SIG-M5 (cell line): ENCODE data around the gene KERA.

ENCODE experiments used
- DNase-seq: peaks from one replicate; lab custom pipeline; 2025; lab: John Stamatoyannopoulos, UW

Gene KERA

DNA sequence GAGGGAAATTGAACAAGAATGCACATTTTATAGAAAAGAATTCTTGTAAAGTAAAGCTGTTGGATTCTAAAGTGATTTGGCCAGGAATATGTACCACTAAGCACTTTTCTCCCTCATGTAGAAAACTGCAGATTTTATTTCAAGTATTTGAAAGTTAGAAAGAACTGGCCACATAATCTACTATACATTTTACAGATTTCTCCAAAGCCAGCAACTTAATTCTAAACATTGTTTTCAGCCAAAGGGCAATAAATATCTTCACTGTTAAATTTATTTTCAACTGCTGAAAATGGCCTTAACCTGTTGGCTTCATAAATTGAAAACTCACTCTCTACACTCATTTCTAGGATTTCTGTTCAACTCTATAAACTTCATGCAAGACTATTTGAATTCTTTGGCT, 15.6 kb upstream of the KERA start:
- no peak for DNase-seq

DNA sequence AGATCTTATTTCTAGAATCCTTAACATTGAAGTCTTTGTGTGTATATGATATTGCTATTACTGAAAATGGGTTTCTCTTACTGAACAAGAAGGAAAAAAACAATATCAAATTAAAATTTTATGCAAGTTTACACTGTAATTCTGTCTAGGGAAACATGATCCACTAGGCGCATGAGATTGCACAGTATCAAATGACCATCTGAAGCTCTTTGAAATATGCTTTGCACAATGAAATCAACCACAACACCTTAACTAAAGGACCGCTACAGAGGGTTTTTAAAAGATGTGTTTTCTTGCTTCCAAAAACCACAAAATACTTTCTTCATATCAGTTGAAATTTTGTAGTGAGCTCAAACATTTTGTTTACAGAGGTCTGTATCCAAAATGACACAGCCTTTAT, 15.1 kb upstream of the KERA start:
- DNase-seq = no peak

DNA sequence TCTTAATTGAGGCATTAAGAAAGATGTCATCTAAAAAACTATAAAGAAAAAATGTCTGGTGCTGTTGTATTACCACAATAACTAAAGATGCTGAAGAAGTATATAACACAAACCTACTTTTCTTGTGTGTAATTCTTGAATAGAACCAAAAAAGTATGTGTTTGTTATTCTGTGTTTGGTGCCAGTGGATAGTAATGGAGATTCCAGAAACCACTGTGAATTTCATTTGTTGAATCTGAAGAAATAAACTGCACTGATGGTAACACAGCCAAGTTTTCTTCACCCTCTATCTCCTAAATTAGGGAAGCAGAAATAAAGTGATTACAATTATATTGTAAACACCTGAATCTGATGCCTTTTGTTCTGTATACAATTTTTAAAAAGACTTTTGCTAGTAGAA, 13.1 kb upstream of the KERA start:
- DNase-seq = no peak

DNA sequence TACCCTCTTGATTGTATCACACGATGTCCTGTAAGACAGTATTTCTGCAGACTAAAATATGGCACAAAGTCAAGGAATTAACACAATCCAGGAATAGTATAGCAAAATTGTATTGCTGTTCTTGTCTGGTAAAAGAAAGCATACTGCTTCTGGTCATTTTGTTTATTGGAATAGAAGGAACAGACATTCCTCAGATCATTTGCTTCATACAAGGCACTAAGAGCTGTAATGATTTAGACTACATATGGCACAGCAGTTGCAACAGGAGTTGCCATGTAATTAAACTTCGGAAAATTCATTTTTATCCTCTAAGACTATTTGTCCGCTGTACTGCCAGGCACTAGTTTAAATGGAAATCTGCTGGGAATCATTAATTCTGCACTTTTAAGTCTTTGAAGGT, 7.6 kb upstream of the KERA start:
- DNase-seq = no peak

DNA sequence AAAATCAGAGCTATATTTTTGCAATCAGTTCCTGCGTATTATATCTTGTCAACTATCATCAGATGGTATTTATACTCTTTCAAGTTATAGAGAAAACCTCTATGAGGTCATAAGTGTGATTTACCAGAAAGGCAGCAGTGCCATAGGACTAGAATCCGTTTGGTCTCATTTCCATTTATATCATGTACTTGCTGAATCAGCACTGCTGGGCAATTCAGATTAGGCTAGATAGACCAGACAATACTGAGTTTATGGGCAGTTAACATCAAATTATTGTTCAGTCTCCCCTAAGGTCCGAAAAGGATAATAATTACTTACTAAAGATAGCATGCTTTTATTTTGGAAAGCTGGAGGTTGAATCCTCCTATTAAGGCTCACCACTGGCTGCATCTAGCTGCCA, 6.8 kb upstream of the KERA start:
- no peak for DNase-seq

DNA sequence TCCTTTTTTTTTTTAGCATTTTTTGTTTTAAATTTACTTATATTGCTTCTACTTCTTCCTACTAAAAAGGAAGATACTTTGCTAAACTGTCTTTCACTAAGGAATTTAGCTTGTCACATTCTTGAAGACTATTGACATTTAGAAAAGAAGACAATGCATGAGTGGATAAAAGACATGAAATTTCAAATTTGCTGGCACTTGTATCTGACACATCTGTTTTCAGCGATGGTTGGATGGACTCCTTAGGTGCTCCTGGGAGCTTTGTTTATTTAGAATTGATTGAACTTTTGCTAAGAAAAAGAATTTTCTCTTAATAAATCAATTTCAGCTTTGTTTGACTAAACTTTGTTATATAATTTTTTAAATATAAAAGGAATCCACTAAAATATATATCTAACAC, 3.3 kb upstream of the KERA start:
- no peak for DNase-seq

DNA sequence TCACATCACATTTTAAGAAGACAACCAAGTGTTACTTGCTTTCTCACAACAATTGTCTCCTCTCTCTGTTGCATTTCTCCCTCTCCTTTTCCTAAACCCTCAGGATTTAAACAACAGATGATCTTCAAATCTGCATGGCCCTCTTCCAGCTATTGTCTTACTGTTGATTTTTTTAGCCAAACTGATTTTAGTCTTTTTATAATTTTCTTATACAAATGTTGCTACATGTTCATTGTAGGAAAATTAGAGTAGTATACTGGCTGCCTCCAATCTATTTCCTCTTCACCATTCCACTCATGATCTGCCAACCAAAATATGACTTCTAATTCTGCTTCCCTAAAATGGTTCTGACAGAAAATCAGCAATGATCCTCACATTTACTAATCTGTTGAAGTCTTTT, 1.4 kb upstream of the KERA start:
- no peak for DNase-seq

DNA sequence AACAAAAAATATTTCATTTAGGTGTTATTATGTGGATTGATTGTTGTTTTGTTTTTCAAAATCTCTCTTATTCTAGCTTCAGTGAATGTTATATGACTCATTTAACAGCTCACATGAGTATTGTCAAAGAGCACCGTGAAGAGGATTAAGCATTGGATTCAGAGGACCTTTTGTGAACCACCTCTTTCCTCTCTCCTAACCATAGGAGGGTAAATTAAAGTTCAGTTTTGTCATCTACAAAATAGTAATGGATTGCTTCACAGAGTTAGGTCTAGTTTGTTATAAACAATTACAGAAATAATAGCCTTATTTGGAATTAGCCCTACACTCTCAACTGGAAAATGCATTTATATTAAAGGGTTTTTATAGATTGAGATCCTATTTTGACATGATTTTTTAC, 962 bp upstream of the KERA start:
- DNase-seq = no peak

DNA sequence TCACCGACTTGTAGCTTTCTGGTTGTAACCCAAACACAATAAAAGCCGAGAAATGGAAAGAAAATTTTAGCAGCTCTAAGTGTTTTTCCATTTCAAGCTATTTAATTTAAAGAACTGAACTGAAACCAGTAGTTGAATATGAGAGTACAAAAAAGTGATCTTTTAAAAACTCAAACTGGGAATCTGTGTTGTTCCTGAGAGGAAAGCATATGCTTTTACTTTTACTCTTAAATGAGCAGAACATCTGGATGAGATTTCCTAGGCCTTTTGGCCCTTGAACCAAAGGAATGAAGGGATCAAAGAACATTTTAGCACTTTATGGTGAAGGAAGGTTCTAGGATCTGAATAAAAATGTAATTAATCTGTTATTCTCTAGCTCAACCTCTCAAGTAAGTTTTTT, 1.3 kb downstream of the KERA start:
- no peak for DNase-seq

DNA sequence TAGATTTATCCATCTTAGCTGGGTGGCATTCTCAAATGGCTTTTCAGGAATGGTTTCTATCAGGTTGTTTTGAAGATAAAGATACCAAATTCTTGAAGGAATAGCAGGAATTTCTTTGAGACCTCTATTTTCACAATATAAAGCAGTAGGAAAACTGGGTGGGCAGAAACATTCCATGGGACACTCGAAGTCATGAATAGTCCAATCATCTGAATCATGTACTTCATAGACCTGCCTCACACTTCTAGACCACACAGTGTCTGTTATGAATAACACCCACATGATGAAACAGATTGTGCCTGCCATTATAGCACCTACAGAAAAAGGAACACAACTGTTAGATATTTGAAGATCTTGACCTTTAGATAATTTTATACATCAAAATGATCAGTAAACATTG, 1.8 kb downstream of the KERA start:
- DNase-seq = no peak

DNA sequence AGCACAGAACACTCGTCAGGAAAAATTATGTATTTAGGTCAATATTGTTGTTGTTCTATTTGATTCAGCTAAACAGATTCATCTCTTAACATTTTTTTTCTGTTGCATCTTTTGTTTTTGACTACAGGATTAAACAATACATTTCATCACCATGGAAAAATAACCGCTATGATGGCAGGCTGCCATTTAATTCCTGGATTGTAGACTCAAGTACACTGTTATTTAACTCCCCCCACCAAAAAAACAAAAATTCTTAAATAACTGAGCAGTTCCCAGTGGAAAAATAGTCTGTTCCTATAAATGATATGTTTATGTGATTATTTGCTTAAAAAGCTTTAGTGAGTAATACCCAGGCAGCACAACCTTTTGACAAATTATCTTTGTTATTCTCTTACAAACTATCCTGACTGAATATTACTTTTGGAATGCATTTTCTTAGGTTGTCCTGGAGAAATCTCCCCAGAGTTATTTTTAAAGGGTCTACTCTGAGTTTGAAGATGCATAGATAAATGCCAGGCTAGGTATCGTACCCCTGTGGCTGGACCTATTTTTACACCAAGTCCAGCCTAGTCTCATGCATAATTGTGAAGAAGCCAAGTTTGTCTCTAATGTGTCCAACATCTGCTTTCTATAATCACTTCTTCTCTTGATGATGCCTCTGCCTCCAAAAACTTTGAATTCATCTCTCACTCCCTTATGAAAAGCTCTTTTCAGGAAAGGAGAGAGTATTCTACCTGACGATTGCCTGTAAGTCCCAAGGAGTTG, 3.7 kb downstream of the KERA start:
- no peak for DNase-seq

DNA sequence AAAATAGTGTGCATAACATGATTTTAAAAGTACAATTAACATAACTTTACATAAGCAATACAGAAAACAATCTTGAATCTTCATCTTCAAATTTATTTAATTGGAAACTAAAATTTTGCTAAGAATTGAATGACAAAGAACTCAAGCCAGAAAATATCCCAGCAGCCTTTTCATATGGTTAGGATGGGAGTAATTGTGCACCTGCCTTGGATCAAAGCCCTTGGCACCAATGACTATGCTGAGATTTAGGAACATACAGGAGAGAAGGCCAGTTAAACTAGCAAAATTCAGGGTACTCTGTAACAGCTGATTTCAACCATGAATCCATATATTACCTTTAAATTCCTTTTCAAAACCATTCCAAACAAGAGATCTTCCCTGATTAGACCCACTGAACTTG, 5.8 kb downstream of the KERA start:
- DNase-seq = no peak

DNA sequence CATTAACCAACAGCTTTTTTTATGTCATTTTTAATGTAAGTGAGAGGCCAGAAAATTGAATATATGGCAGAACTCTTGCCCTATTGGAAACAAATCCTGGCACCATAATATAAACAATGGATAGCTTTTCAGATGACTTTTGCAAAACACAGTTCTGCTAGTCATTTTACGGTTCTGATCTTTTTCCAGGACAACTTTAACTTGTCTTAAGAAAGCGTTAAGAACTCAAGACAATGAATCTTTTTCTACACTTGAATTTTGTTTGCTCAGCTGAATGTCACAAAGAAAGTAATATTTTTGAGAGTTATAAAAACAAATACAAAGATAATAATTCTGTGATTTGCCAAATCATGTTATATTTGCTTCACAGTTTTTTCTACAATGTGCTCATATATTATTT, 13.2 kb downstream of the KERA start:
- no peak for DNase-seq

DNA sequence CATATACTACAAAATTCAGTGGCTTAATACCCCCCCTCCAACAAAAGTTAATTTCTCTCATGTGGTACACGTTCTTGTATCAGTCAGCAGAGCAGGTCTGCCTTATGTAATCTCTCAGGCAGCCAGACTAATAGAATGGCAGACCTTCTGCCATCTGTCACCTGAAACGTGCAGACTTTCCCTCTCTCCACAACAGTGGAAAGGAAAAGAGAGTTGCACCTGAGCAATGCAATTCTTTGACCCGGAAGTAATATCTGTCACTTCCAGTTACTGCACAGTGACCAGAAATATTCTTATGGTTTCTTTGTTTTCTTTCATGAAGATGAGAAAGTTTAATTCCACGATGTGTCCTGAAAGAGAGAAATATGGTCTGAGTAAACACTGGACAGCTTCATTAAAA, 14.4 kb downstream of the KERA start:
- no peak for DNase-seq

DNA sequence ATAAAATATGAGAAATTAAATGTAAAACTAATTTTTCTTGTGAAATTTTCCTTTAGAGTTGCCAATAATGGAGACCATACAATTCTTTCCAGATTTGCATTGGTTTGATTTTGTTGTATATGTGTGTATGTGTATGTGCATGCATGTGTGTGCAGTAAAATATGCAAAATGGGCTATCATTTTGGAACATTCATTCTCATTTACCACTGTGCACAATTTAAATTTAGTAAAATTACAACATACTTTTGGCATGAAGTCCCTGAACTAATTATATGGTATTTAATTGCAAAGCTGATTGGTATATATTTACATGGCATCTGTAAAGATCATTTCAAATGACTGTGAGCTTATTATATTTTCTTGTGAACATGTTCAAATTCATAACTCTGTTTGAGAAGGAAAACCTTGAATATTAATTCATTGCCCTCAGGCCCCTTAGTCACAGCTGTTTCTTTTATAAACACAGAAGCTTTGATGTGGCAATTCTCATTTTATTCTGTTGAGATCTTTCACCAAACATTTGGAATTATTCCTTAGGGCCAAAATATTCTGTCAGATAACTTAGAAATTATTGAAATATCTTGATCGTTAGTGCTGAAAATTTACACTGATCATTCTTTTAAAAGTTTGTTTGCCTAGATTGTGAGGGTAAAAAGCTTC, 17.6 kb downstream of the KERA start:
- no peak for DNase-seq

DNA sequence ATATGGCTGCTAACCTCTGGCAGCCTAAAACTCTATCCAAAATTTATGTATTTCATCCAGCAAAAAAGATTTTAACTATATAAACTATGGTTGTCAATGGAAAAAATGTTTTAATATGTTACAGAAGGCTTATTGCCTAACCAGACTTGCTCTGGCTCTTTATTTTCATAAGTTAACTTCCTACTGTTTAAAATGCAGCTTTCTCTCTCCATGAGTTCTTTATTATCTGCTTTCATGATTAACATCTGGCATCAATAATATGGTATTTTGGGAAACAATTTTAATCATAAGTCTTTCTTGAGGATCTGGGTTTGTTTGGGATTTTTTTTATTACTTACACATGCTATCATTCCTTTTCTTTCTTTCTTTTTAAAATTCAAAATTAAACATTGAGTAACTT, 20.5 kb downstream of the KERA start:
- no peak for DNase-seq

DNA sequence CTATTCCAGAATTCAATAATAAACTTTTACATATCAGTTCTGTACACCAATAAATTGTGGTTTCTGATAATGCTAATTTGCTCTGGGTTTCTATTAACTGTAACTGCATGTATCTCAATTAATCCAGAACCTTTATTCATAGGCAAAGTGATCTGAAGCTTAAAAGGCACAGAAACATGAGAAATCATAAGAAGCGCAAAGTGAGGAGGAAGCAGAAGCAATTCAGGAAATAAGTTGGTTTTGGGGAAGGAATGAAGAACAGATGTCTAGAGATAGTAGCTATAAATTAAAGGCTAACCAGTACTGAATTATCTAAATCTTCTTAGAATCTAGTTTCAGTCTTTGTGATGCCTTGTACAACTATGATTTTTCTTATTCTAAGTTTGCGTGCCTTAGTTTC, 24.6 kb downstream of the KERA start:
- DNase-seq = no peak

DNA sequence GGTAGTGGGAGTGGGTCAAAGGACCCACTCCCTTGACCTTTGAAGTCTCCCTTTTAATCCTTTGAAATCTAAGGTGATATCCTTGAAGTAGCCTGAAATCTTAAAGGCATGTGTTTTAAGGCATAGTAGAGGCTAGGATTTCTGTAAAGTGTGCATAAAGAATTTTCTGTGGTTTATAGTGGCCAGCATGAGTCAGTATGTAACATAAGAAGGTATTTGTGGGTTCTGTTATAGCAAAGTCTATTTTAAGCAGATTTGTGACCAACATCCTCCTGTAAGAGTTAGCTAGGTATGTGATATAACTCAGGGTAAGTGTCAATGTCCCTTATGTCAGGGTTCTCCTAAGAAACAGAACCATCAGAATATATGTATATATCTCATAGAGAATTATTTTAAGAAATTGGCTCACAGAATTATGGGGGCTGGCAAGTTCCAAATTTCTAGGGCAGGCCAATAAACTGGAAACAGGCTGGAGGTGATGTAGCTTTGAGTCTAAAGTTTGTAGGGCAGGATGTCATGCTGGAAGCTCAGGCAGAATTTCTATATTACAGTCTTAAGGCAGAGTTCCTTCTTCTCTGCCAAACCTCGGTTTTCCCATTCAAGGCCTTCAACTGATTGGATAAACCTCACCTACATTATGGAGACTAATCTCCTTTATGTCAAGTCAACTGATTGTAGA, 34.4 kb downstream of the KERA start:
- DNase-seq = no peak

DNA sequence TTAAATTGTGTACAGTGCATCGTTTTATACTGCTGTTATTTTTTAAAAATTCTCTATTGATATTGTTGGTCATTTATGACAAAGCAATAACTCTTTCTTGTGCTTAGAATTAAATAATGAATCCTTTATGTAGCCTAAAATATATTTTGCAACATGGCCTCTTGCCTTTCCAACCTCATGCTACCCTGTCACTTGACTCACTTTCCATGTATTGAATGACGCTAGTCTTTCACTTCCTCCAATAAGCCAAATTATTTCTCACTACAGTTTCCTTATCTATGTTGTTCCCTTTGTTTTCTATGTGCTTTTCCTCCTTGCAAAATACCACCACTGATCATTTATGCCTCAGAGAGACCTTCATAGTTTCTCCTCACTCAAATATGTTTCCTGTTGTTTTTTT, 36.7 kb downstream of the KERA start:
- no peak for DNase-seq

DNA sequence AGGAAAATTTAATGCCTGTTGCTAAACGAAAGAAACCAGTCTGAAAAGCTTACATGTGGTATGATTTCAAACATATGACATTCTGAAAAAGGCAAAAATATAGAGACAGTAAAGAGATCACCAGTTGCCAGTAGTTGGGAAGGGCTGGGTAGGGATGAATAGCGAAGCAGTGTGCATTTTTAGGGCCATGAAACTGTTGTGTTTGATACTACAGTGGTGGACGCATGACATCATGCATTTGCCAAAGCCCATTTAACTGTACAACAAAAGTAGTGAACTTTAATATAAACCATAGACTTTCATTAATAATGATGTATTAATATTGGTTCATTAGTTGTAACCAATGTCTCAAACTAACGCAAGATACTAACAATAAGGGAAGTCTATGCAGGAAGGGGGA, 38.4 kb downstream of the KERA start:
- DNase-seq = no peak

DNA sequence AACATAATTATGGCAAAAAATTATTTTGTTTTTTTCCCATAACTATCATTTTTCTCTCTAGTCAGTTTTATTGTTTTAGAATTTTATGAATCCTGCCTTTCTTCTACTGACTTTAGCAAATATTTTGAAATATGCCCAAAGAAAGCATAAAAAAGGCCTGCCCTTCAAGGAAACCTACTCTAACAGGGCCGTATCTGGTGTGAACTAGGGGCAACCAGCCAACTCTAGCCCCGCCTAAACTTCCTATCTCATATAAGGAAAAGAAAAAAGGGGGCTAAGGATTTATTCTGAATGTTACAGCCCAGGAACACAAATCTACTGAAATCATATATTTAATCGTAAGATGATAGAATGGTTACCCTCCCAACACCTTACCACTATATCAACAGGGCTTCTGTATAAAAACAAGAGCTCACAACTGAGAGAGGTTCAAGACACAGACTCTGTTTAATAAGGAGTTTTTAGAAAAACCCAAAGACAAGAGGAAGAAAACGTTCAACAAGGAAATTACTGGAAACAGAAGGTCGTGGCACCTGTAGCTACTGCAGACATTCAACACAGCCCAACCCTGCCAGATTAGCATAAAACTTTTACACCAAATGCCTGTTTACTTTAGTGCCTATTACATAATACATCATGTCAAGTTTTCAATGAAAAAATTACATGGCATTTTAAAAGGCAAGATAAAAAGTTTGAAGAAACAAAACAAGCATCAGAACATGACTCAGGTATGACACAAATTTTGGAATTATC, 40.1 kb downstream of the KERA start:
- DNase-seq = no peak

DNA sequence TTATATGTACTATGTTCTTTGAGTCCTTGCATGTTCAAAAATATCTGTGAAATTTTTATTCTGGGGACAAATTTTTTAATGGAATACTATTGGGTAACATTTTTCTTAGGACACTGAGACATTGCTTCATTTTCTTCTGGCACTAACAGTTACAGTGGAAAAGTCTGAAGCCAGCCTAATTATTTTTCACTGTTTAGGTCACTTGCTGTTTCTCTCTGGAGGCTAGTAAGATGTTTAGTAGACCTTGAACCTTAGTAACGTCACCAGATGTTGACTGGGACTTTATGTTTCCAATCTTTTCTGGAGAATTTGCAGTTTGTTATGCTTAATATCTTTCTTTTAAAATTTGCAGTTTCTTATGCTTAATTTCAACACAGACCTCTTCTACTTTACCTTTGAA, 40.8 kb downstream of the KERA start:
- DNase-seq = no peak
